ENCODE results near the gene TSGA10.
"Not testable (repeated sequence)": the region's sequence is repeated elsewhere in the genome, so short reads cannot be mapped to it uniquely, and the experiment has no call there.

The TSGA10 gene

GRCh38 chr2:99152199-99152895, 2.4 kb downstream of the TSGA10 start:
- DNase-seq, result no peak

GRCh38 chr2:99150706-99151105, 4.0 kb downstream of the TSGA10 start:
- DNase-seq, result no peak

- peak; percentile 89 for DNase-seq
These were observed 13.3 kb downstream of the TSGA10 start, which contains the start of gene C2orf15 for GRCh38 chr2:99141110-99142108. TSS of gene C2orf15 (plus strand) at chr2:99141707. CDS start at chr2:99150559, 8,852 bp downstream.

GRCh38 chr2:99140860-99141109, 14.0 kb downstream of the TSGA10 start:
- DNase-seq, result no peak

- no peak for DNase-seq
These were observed 14.5 kb downstream of the TSGA10 start for GRCh38 chr2:99140056-99140859.

- DNase-seq, result no peak
These were observed 15.7 kb downstream of the TSGA10 start for GRCh38 chr2:99139003-99139402.

- not testable (repeated sequence) for DNase-seq
These were observed 19.6 kb downstream of the TSGA10 start for GRCh38 chr2:99135044-99135556.

GRCh38 chr2:99127981-99128380, 26.8 kb downstream of the TSGA10 start:
- no peak for DNase-seq

GRCh38 chr2:99112617-99113016, 42.1 kb downstream of the TSGA10 start:
- DNase-seq, result no peak

- DNase-seq, result no peak
These were observed 42.8 kb downstream of the TSGA10 start for GRCh38 chr2:99111945-99112344.

GRCh38 chr2:99111236-99111635, 43.5 kb downstream of the TSGA10 start:
- DNase-seq, result no peak

GRCh38 chr2:99106913-99107312, 47.8 kb downstream of the TSGA10 start:
- DNase-seq, result no peak

GRCh38 chr2:99104006-99104405, 50.7 kb downstream of the TSGA10 start:
- no peak for DNase-seq

GRCh38 chr2:99101697-99102096, 53.0 kb downstream of the TSGA10 start:
- no peak for DNase-seq

GRCh38 chr2:99096728-99097127, 58.0 kb downstream of the TSGA10 start:
- no peak for DNase-seq

- no peak for DNase-seq
These were observed 66.7 kb downstream of the TSGA10 start for GRCh38 chr2:99088017-99088416.

- DNase-seq, result no peak
These were observed 68.4 kb downstream of the TSGA10 start for GRCh38 chr2:99086385-99086784.

GRCh38 chr2:99085421-99085820, 69.3 kb downstream of the TSGA10 start:
- no peak for DNase-seq

- no peak for DNase-seq
These were observed 70.5 kb downstream of the TSGA10 start for GRCh38 chr2:99084256-99084655.

- no peak for DNase-seq
These were observed 72.9 kb downstream of the TSGA10 start for GRCh38 chr2:99081891-99082290.

GRCh38 chr2:99079226-99079625, 75.5 kb downstream of the TSGA10 start:
- DNase-seq, result no peak

- DNase-seq, result no peak
These were observed 82.2 kb downstream of the TSGA10 start for GRCh38 chr2:99072551-99072950.

Data from NK-92 treated with Interleukin-12 subunit alpha and Interleukin-12 subunit beta, amount 100 ng/mL, for 24 hours (cell line).